GM20000 (cell line): ENCODE measurements around the gene U2AF1L4.
"Not testable (repeated sequence)": the region's sequence is repeated elsewhere in the genome, so short reads cannot be mapped to it uniquely, and the experiment has no call there.

ENCODE experiments used
- DNase-seq: peaks from one replicate; pipeline ENCODE4 v3.0.0; 2012; ENCODE audit warnings: low spot score
- TF ChIP-seq, protein P1 (sequence below): IDR thresholded peaks from 2 replicates; pipeline ENCODE4 v1.5.1; 2012; ENCODE audit warnings: mild to moderate bottlenecking, control low read depth; ENCODE audit errors: extremely low read depth, missing control alignments

U2AF1L4 gene

DNA sequence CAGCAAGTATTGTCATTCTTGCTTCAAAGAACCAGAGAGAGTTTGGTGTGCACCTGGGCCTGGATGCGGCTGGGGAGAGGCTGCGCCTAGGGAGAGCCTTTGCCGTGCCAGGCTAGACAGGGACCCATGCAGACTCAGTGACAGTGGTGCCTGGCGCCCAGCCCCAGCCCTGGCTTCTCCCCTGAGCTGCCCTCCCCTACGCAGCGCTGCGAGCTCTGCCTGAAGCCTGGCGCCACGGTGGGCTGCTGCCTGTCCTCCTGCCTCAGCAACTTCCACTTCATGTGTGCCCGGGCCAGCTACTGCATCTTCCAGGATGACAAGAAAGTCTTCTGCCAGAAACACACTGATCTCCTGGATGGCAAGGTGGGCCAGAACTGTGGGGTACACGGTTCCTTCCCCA, 15.5 kb downstream of the U2AF1L4 start:
- TF ChIP-seq, protein P1, sequence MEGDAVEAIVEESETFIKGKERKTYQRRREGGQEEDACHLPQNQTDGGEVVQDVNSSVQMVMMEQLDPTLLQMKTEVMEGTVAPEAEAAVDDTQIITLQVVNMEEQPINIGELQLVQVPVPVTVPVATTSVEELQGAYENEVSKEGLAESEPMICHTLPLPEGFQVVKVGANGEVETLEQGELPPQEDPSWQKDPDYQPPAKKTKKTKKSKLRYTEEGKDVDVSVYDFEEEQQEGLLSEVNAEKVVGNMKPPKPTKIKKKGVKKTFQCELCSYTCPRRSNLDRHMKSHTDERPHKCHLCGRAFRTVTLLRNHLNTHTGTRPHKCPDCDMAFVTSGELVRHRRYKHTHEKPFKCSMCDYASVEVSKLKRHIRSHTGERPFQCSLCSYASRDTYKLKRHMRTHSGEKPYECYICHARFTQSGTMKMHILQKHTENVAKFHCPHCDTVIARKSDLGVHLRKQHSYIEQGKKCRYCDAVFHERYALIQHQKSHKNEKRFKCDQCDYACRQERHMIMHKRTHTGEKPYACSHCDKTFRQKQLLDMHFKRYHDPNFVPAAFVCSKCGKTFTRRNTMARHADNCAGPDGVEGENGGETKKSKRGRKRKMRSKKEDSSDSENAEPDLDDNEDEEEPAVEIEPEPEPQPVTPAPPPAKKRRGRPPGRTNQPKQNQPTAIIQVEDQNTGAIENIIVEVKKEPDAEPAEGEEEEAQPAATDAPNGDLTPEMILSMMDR, result no peak
- peak; percentile 10 for DNase-seq

DNA sequence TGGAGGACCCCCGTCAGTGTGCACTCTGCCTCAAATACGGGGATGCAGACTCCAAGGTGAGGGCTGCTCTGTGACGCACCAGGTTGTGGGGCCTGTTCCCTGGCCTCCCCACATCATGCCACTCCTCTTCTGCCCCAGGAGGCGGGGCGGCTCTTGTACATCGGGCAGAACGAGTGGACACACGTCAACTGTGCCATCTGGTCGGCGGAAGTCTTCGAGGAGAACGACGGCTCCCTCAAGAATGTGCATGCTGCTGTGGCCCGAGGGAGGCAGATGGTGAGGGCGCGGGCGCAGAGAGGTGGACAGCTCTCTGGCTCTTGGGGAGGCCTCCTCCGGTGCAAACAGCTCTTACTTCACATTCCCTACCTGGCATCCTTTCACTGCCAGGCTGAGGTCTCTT, 16.2 kb downstream of the U2AF1L4 start:
- TF ChIP-seq, protein P1, result no peak
- DNase-seq, result no peak

DNA sequence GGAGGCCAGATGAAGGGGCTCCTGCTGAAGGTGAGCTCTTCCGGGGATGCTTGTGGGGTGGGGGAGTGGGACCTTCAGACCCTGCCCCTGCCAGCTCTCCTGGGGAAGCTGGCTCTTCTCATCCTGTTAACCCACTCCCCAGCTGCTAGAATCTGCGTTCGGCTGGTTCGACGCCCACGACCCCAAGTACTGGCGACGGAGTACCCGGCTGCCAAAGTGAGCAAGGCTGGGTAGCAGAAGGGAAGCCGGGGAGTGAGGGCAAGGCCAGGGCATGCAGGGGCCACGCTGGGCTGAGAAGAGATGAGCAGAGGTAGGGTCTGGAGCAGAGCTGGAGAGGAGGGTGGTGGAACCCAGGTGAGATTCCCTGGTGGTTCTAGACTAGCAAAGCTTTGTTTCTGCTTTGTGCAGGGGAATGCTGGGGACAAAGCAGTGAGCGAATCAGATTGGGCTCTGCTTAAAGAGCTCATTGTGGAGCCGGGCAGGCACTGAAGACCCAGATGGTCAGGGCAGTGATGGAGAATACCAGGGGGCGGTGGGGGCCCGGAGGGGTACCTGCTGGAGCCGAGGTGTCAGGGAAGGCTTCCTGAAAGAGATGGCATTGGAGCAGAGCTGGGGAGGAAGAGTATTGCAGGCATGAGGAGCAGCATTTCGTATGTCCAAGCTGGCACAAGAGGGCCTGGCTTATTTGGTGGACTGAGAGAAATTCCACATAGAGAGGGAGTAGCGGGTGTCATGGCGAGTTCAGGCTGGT, 17.1 kb downstream of the U2AF1L4 start:
- no peak for DNase-seq
- TF ChIP-seq, protein P1, result no peak

DNA sequence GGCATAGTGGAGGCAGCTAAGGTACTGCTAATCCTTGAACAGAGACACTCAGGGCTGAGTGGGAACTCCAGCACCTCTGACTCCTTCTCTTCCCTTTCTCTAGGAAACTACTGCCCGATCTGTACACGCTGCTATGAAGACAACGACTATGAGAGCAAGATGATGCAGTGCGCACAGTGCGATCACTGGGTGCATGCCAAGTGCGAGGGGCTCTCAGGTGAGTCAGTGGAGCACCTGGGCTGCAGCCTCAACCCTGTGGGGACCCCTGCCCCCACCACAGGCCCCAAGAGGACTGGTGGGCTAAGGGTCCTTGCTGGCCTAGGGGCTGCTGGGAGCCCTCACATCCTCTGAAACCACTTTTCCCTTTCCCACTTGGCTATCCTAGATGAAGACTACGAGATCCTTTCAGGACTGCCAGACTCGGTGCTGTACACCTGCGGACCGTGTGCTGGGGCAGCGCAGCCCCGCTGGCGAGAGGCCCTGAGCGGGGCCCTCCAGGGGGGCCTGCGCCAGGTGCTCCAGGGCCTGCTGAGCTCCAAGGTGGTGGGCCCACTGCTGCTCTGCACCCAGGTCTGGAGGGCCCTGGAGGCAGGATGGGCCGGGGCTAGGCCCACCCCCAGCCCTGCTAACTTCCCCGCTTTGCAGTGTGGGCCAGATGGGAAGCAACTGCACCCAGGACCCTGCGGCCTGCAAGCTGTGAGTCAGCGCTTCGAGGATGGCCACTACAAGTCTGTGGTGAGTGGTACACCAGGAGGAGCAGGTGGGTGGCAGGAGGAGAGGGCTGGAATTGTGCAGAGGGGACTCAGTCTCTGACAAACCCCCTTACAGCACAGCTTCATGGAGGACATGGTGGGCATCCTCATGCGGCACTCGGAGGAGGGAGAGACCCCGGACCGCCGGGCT, 17.9 kb downstream of the U2AF1L4 start:
- DNase-seq, result no peak
- TF ChIP-seq, protein P1, result no peak

DNA sequence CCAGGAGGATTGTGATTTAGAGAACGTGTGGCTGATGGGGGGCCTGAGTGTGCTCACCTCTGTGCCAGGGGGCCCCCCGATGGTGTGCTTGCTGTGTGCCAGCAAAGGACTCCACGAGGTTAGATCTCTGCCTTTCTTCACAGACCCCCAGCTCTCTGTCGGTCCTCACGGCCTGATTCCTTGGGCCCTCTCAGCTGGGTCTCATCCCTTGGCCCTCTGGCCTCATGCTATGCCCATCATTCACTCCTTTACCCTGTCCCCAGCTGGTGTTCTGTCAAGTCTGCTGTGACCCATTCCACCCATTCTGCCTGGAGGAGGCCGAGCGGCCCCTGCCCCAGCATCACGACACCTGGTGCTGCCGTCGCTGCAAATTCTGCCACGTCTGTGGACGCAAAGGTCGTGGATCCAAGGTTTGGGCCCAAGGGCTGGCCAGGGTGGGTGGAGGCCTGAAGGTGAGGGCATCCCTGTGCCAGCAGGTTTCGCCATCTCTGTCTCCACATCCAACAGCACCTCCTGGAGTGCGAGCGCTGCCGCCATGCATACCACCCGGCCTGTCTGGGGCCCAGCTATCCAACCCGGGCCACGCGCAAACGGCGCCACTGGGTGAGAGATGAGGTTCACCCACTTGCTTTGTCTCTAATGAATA, 19.9 kb downstream of the U2AF1L4 start:
- TF ChIP-seq, protein P1, result no peak
- DNase-seq, result no peak

DNA sequence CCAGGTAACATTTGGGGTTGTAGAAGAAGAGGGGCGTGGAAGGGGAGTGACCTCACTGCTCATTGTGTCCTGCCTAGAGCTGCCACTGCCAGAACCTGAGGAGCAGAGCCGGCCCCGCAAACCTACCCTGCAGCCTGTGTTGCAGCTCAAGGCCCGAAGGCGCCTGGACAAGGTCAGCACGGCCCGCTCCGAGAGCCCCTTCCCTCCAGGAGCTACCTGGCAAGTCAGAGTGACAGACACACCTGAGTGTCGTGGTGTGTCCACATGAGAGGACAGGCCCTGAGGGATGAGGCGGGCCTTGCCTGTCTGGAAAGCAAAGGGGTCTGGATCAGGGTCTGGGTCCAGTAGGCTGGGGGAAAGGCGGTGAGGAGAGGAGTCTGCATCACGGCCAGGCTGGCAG, 20.7 kb downstream of the U2AF1L4 start:
- TF ChIP-seq, protein P1, result no peak
- DNase-seq, result no peak

DNA sequence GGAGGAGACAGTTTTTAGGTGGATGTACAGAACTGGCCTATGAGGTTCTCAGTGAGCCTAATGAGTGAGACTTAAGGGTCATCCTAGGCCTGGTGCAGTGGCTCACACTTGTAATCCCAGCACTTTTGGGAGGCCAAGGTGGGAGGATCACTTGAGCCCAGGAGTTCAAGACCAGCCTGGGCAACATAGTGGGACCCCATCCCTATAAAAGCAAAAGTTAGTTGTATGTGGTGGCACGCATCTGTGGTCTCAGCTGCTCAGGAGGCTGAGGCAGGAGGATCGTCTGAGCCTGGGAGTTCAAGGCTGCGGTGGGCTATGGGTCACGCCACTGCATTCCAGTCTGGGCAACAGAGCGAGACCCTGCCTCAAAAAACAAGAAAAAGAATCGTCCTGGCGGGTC, 21.1 kb downstream of the U2AF1L4 start:
- DNase-seq, result not testable (repeated sequence)
